Activated CD4-positive, alpha-beta T cell treated with anti-CD3 and anti-CD28 coated beads, Interleukin-2, amount 50 U/mL, for 4 hours (primary cell): ENCODE data around the gene PRG3.
A peak's percentile ranks its signal among the peaks of the same experiment; 100 is the strongest.

Source experiments
- DNase-seq, 2 experiments: peaks; one replicate each; pipeline ENCODE4 v3.0.0-alpha.2; 2020

Gene PRG3

GRCh38 chr11:57335343-57336110, 45.4 kb downstream of the PRG3 start, which contains the start of gene SSRP1:
Gene SSRP1 (minus strand): TSS chr11:57335892. CDS start chr11:57335121, 771 bp downstream.
- peak; percentile 81 to 85 for DNase-seq

DNA sequence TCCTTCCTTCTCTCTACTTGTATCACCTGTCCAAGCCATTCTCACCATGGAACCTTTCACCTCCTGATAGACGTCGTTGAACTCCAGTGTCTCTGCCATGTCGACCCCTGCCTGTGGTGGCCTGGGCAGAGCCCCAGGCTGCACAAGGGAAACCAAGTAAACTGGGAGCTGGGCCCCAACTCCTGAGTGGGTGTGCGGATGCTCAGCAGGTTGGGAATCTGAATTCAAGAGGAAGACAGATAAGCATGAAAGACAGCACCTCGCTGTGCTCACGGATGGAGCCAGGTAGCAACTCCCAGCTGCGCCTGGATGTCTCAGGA, 46.0 kb downstream of the PRG3 start:
- no peak for DNase-seq

- no peak for DNase-seq
Observed at GRCh38 chr11:57332694-57333440, 48.1 kb downstream of the PRG3 start.

GRCh38 chr11:57331720-57332119, 49.2 kb downstream of the PRG3 start:
- DNase-seq = no peak

DNA sequence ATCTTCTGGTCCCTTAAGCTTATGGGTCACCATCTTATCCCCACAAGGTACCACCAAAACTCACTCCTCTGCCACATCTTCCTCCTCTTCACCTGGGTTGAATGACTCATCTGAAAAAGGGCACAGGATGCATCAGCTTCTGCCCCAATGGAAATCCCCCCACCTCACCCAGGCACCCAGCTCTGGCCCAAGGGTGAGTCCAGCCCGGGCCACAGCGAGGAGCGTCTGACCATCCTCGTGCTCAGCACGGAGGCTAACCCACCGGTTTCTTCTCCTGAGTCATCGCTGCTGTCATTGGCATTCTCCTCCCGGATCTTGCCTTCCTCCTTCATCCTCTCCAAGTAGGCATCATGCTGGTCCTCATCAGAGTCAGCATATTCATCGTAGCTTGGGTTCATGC, 50.9 kb downstream of the PRG3 start:
- no peak for DNase-seq

DNA sequence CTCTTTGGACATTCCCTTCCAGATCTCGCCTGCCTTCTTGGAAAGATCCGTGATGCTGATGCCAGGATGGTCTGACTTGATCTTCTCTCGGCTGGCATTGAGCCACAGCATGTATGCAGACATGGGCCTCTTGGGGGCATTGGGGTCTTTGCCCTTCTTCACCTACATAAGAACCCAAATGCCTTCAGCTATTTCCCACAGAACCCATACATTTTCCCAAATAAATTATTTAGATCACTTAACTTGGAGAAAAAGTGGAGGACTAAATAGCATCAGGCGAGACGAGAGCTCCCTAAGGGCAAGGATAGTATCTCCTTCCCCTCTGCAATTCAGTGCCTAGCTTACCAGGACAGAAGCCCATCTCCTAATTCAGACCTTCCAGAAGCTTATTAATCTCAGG, 53.2 kb downstream of the PRG3 start:
- no peak for DNase-seq
